K562 (cell line): ENCODE measurements around the gene CSDE1. TPM values are rescaled to one million over a fixed set of nuclear protein-coding genes. Genes with fewer than 3 reads are reported as not detected.
A peak's percentile ranks its signal among the peaks of the same experiment; 100 is the strongest.

Experiments used
- ATAC-seq: fragments of 200-7000 bp; cut with Tn5 transposase; 3 replicates; pipeline ENCODE4 v1.9.1; 2020; ENCODE audit warnings: moderate library complexity
- BruUV-seq: library from RNA; stranded (reverse); fragments of 400-500 nt; replicated peaks from 2 replicates; lab custom pipeline; 2021; lab: Mats Ljungman, UMichigan
- CTCF ChIA-PET: fragments of 300-600 bp; formaldehyde crosslinking; extraction: SDS; loops from one replicate; lab custom pipeline; 2021; ENCODE audit warnings: low intra/inter-chr PET ratio; lab: Yijun Ruan, JAX
- POLR2A ChIA-PET: fragments of 300-600, 350-650 bp; sonication (Branson Sonifier 250); formaldehyde crosslinking; extraction: SDS; loops from one replicate; lab custom pipeline; 2021; ENCODE audit warnings: antibody characterized with exemption, inconsistent platforms; lab: Yijun Ruan, JAX
- DNase-seq, 4 experiments: peaks; one replicate each; pipeline versions ENCODE4 v3.0.0 to v3.0.0-alpha.2; 2011 to 2018; ENCODE audit warnings: low spot score in 3 of 4, mixed read lengths in 3 of 4; ENCODE audit errors: extremely low read depth in 1 of 4
- FAIRE-seq: peaks from 2 replicates; lab custom pipeline; 2011; peaks lifted over from hg19 to GRCh38; lab: Jason Lieb, UNC
- H2AFZ ChIP-seq: 2 replicates; pipeline ENCODE4 v1.6.0; 2011; ENCODE audit warnings: low read depth, low read length, control low read depth, inconsistent platforms
- H3K27ac ChIP-seq: fragments of 200-600 bp; 3 replicates; pipeline ENCODE4 v1.8.0; 2011; ENCODE audit warnings: low read depth, mild to moderate bottlenecking, control low read depth, inconsistent platforms, low read length, moderate library complexity, mixed read lengths; ENCODE audit errors: extremely low read depth
- H3K27me3 ChIP-seq, 2 experiments: fragments of 300-600 bp in 1 of 2; 2 replicates in 1 of 2; 3 replicates in 1 of 2; pipeline versions ENCODE4 v1.6.0 to v1.8.0; 2011; ENCODE audit warnings: inconsistent platforms in 2 of 2, low read length in 2 of 2, mild to moderate bottlenecking in 1 of 2, mixed read lengths in 1 of 2, moderate library complexity in 1 of 2; ENCODE audit not compliant: control insufficient read depth in 2 of 2, insufficient read depth in 2 of 2
- H3K36me3 ChIP-seq: fragments of 300-600 bp; 3 replicates; pipeline ENCODE4 v1.8.0; 2011; ENCODE audit warnings: mild to moderate bottlenecking, low read length, inconsistent platforms; ENCODE audit not compliant: control insufficient read depth, insufficient read depth
- H3K4me1 ChIP-seq, 2 experiments: fragments of 200-600 bp in 1 of 2; replicated peaks in 1 of 2; 2 replicates in 1 of 2; 3 replicates in 1 of 2; pipeline versions ENCODE4 v1.5.1 to v1.8.0; 2011; ENCODE audit warnings: inconsistent platforms in 2 of 2, low read length in 2 of 2, mild to moderate bottlenecking in 1 of 2, mixed read lengths in 1 of 2, moderate library complexity in 1 of 2; ENCODE audit not compliant: control insufficient read depth in 2 of 2, insufficient read depth in 2 of 2
- H3K4me2 ChIP-seq: 2 replicates; pipeline ENCODE4 v1.6.1; 2011; ENCODE audit warnings: low read length, control low read depth, inconsistent platforms, mixed read lengths; ENCODE audit not compliant: insufficient read depth
- H3K4me3 ChIP-seq: fragments of 200-600 bp; sonication (generic), shearing (Covaris generic); 2 replicates; pipeline ENCODE4 v1.5.1; 2016; ENCODE audit warnings: control low read depth, inconsistent platforms
- H3K79me2 ChIP-seq: fragments of 200-600 bp; 3 replicates; pipeline ENCODE4 v1.8.0; 2011; ENCODE audit warnings: low read length, inconsistent platforms; ENCODE audit not compliant: control insufficient read depth, insufficient read depth
- H3K9ac ChIP-seq, 2 experiments: 2 replicates each; pipeline versions ENCODE4 v1.6.0 to v1.6.1; 2011; ENCODE audit warnings: low read depth in 2 of 2, low read length in 2 of 2, control low read depth in 1 of 2, inconsistent platforms in 1 of 2, mild to moderate bottlenecking in 1 of 2, mixed read lengths in 1 of 2; ENCODE audit not compliant: insufficient read depth in 1 of 2
- H3K9me1 ChIP-seq: one replicate; pipeline ENCODE4 v1.6.0; 2011; ENCODE audit warnings: inconsistent platforms, mild to moderate bottlenecking, low read length, moderate library complexity; ENCODE audit not compliant: control insufficient read depth, insufficient read depth
- H3K9me3 ChIP-seq: replicated peaks from 2 replicates; pipeline ENCODE4 v1.5.1; 2011; ENCODE audit warnings: low read depth, low read length, inconsistent platforms; ENCODE audit not compliant: control insufficient read depth, insufficient read depth
- H4K20me1 ChIP-seq: replicated peaks from 2 replicates; pipeline ENCODE4 v1.6.1; 2011; ENCODE audit warnings: low read length, inconsistent platforms, mixed read lengths; ENCODE audit not compliant: control insufficient read depth, insufficient read depth
- CBFB ChIP-seq: sonication (generic); formaldehyde crosslinking; IDR thresholded peaks from 2 replicates; pipeline ENCODE4 v1.4.0; 2020; ENCODE audit warnings: mild to moderate bottlenecking, missing genetic modification reagents
- DACH1 ChIP-seq: fragments of 450-650 bp; IDR thresholded peaks from 2 replicates; pipeline ENCODE4 v1.6.1; 2018; ENCODE audit not compliant: partially characterized antibody
- FOXK2 ChIP-seq, 2 experiments: fragments of 450-650 bp; IDR thresholded peaks in 1 of 2; conservative IDR thresholded peaks in 1 of 2; 2 replicates each; pipeline ENCODE4 v1.6.1; 2016; ENCODE audit warnings: low read depth in 2 of 2, mild to moderate bottlenecking in 1 of 2
- GABPA ChIP-seq: fragments of 200-800 bp; sonication (Bioruptor generic); conservative IDR thresholded peaks from 2 replicates; pipeline ENCODE4 v1.6.1; 2016; ENCODE audit warnings: low read depth, missing genetic modification characterization, missing compliant biosample characterization
- GTF2A2 ChIP-seq: IDR thresholded peaks from 2 replicates; pipeline ENCODE4 v1.6.1; 2016; ENCODE audit warnings: mild to moderate bottlenecking, missing genetic modification characterization, missing compliant biosample characterization
- GTF2E2 ChIP-seq: fragments of 200-800 bp; sonication (Bioruptor generic); IDR thresholded peaks from 2 replicates; pipeline ENCODE4 v1.6.1; 2016; ENCODE audit warnings: missing genetic modification characterization, missing compliant biosample characterization
- RAD21 ChIP-seq, 2 experiments: fragments of 250-450 bp in 1 of 2; fragments of 450-650 bp in 1 of 2; sonication (Bioruptor Pico) in 1 of 2; formaldehyde crosslinking in 1 of 2; IDR thresholded peaks in 1 of 2; conservative IDR thresholded peaks in 1 of 2; 2 replicates each; pipeline versions ENCODE4 v1.4.0 to v1.8.0; 2020 to 2022; ENCODE audit warnings: mild to moderate bottlenecking in 2 of 2, moderate library complexity in 1 of 2
- TBL1XR1 ChIP-seq, 2 experiments: IDR thresholded peaks; 2 replicates each; pipeline ENCODE4 v1.6.1; 2012; ENCODE audit warnings: improper control_type of control experiment in 2 of 2, low read length in 2 of 2, mild to moderate bottlenecking in 1 of 2
- ZBTB11 ChIP-seq, 3 experiments: fragments of 200-800 bp in 1 of 3; fragments of 250-450 bp in 1 of 3; fragments of 450-650 bp in 1 of 3; sonication (Bioruptor Pico) in 1 of 3; sonication (Bioruptor generic) in 1 of 3; formaldehyde crosslinking in 1 of 3; IDR thresholded peaks; 2 replicates each; pipeline versions ENCODE4 v1.6.1 to v1.8.0; 2016 to 2022; ENCODE audit warnings: mild to moderate bottlenecking in 2 of 3, missing genetic modification characterization in 2 of 3, missing compliant biosample characterization in 1 of 3, moderate library complexity in 1 of 3
- ZNF121 ChIP-seq: sonication (generic); formaldehyde crosslinking; conservative IDR thresholded peaks from 2 replicates; pipeline ENCODE4 v1.8.0; 2022; ENCODE audit warnings: missing genetic modification reagents
- WGBS: fragments of 100-300 bp; shearing (Covaris generic); methylation state at CpG from one replicate; pipeline ENCODE4 v1.1.6; 2016; ENCODE audit warnings: low coverage, mixed read lengths; ENCODE audit not compliant: insufficient coverage; ENCODE audit errors: missing lambda C conversion rate; 5-methylcytosine and 5-hydroxymethylcytosine counted together
- in situ Hi-C: fragments of 300-500 bp; cut with MboI; formaldehyde crosslinking; loops from 4 replicates; pipeline ENCODE4 v1.15.0; 2018; ENCODE audit warnings: inconsistent platforms, mixed read lengths
- intact Hi-C: fragments of 100-400 bp; cut with micrococcal nuclease; formaldehyde crosslinking; loops from 2 replicates; pipeline ENCODE4 v1.14.2; 2022
- polyA plus RNA-seq, 8 experiments: library from polyadenylated mRNA; depleted of rRNA in 4 of 8; stranded (reverse) in 5 of 8; unstranded in 3 of 8; fragments of >200 nt; fragmentation: Nextera tagmentation in 2 of 8; fragmentation: Illumina TruSeq in 1 of 8; extraction: Ambion mirVana in 2 of 8; extraction: Trizol in 1 of 8; gene quantifications; 2 replicates each; pipeline versions ENCODE4 v1.2.1 to v1.2.3, GENCODE V29; 2011 to 2014; ENCODE audit warnings: inconsistent platforms in 1 of 8, missing spikeins in 1 of 8
- total RNA-seq, 7 experiments: library from RNA; depleted of rRNA in 6 of 7; stranded (reverse); fragments of >200 nt in 6 of 7; fragmentation: Illumina TruSeq in 2 of 7; extraction: Trizol in 2 of 7; gene quantifications; 2 replicates each; pipeline versions ENCODE4 v1.2.1 to v1.2.3, GENCODE V29; 2011 to 2021; ENCODE audit warnings: low replicate concordance in 1 of 7
- TF ChIP-seq, protein P1 (sequence below), 3 experiments: IDR thresholded peaks in 2 of 3; conservative IDR thresholded peaks in 1 of 3; 2 replicates each; pipeline ENCODE4 v1.5.1; 2011 to 2012; ENCODE audit warnings: low read length in 3 of 3, mild to moderate bottlenecking in 3 of 3, control low read depth in 2 of 3, improper control_type of control experiment in 1 of 3, inconsistent platforms in 1 of 3, low read depth in 1 of 3, mixed read lengths in 1 of 3, moderate library complexity in 1 of 3; ENCODE audit not compliant: insufficient read depth in 2 of 3
- TF ChIP-seq, protein P2 (sequence below): fragments of 450-650 bp; formaldehyde crosslinking; IDR thresholded peaks from 2 replicates; pipeline ENCODE4 v1.4.0; 2020; ENCODE audit warnings: mild to moderate bottlenecking, moderate library complexity

CSDE1 gene
- total and polyA plus RNA-seq, 9 of the 15 experiments (the other 6 are each of a cell fraction or from before 2014, with no cell fraction given), result 174 to 538 (median 403) TPM

- FAIRE-seq (no peak), ATAC-seq (no peak), DNase-seq (no peak)
- Histone ChIP-seq H3K9me3 (no peaks in the 10 kb centered on the region), H3K27me3 (peaks cover under 1 to 17% of the 10 kb centered on the region in 2 experiments; a peak in 2 of 5 replicates), H3K4me3 (no peak overlapping the region), H3K79me2 (no peaks in the 10 kb centered on the region), H3K9ac (no peak overlapping the region), H3K4me1 (peaks cover 4 to 13% of the 10 kb centered on the region in 2 experiments; a peak in 3 of 5 replicates), H3K9me1 (no peaks in the 10 kb centered on the region), H4K20me1 (no peaks in the 10 kb centered on the region), H3K27ac (no peak overlapping the region), H3K4me2 (no peak overlapping the region), H2AFZ (no peak overlapping the region), H3K36me3 (no peaks in the 10 kb centered on the region)
- no TSS peak for BruUV-seq
- in situ Hi-C loops (no loop called here), intact Hi-C loops (no loop called here)
- ChIA-PET CTCF (interaction anchor here (1.0 to 2.7 kb wide), 2 partner anchors 324 to 693 kb away, joined by 4 to 8 read pairs; no protein-coding TSS in a partner anchor), POLR2A (interaction anchor here (1.0 kb wide), 1 partner anchor 13 kb away, joined by 4 read pairs; no protein-coding TSS in a partner anchor)
- WGBS, result 13% methylated on average over 9 of the region's 9 CpGs
- no peak for TF ChIP-seq TBL1XR1 (IDR thresholded peaks at IDR 0.05; ENCODE audit: low read length in 2 of 2)
- TF ChIP-seq RAD21 (CRISPR knock-in tag; conservative IDR thresholded peaks at IDR 0.05 in 1 of 2, IDR thresholded peaks at IDR 0.05 in 1 of 2), result peak; percentile 36 to 50; a peak in 3 of 4 replicates
- TF ChIP-seq FOXK2 (conservative IDR thresholded peaks at IDR 0.05 in 1 of 2, IDR thresholded peaks at IDR 0.05 in 1 of 2; ENCODE audit: low read depth in 2 of 2), result no peak
- TF ChIP-seq GABPA (tag), result no peak
- TF ChIP-seq, protein P1, sequence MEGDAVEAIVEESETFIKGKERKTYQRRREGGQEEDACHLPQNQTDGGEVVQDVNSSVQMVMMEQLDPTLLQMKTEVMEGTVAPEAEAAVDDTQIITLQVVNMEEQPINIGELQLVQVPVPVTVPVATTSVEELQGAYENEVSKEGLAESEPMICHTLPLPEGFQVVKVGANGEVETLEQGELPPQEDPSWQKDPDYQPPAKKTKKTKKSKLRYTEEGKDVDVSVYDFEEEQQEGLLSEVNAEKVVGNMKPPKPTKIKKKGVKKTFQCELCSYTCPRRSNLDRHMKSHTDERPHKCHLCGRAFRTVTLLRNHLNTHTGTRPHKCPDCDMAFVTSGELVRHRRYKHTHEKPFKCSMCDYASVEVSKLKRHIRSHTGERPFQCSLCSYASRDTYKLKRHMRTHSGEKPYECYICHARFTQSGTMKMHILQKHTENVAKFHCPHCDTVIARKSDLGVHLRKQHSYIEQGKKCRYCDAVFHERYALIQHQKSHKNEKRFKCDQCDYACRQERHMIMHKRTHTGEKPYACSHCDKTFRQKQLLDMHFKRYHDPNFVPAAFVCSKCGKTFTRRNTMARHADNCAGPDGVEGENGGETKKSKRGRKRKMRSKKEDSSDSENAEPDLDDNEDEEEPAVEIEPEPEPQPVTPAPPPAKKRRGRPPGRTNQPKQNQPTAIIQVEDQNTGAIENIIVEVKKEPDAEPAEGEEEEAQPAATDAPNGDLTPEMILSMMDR (IDR thresholded peaks at IDR 0.05 in 2 of 3, conservative IDR thresholded peaks at IDR 0.05 in 1 of 3; ENCODE audit: insufficient read depth in 2 of 3, low read depth in 1 of 3, low read length in 3 of 3), result peak in 1 of 3 experiments; percentile 32; a peak in 3 of 6 replicates
- no peak for TF ChIP-seq CBFB
- TF ChIP-seq ZNF121 (CRISPR knock-in tag), result peak; percentile 51; the same call in 1 of the 2 replicates
- peak in 1 of 3 experiments; percentile 36; a peak in 1 of 6 replicates for TF ChIP-seq ZBTB11 (CRISPR knock-in tag; IDR thresholded peaks at IDR 0.05)
- TF ChIP-seq GTF2A2, result no peak
- TF ChIP-seq GTF2E2 (tag), result no peak
- TF ChIP-seq, protein P2, sequence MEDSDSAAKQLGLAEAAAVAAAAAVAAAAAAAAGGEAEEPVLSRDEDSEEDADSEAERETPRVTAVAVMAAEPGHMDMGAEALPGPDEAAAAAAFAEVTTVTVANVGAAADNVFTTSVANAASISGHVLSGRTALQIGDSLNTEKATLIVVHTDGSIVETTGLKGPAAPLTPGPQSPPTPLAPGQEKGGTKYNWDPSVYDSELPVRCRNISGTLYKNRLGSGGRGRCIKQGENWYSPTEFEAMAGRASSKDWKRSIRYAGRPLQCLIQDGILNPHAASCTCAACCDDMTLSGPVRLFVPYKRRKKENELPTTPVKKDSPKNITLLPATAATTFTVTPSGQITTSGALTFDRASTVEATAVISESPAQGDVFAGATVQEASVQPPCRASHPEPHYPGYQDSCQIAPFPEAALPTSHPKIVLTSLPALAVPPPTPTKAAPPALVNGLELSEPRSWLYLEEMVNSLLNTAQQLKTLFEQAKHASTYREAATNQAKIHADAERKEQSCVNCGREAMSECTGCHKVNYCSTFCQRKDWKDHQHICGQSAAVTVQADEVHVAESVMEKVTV (CRISPR knock-in tag), result peak; percentile 31; the same call in 1 of the 2 replicates
- TF ChIP-seq DACH1, result peak; percentile 33
Observed at GRCh38 chr1:114671011-114671938, 86.5 kb downstream of the CSDE1 start.
